Keratinocyte (primary cell): ENCODE results near the gene CEP295NL. TPM values are rescaled to one million over a fixed set of nuclear protein-coding genes. Genes with fewer than 3 reads are reported as not detected.

ENCODE experiments used
- DNase-seq: peaks from one replicate; pipeline ENCODE4 v3.0.0-alpha.2; 2011; ENCODE audit warnings: low read depth, missing footprints, low spot score
- FAIRE-seq: peaks from 2 replicates; lab custom pipeline; 2011; peaks lifted over from hg19 to GRCh38; lab: Jason Lieb, UNC
- H2AFZ ChIP-seq: 2 replicates; pipeline ENCODE4 v1.6.0; 2012; ENCODE audit warnings: low read length, control low read depth, inconsistent platforms; ENCODE audit not compliant: control insufficient read depth
- H3K27ac ChIP-seq: 2 replicates; pipeline ENCODE4 v1.5.1; 2011; ENCODE audit warnings: low read length; ENCODE audit not compliant: control insufficient read depth, insufficient read depth
- H3K27me3 ChIP-seq: 3 replicates; pipeline ENCODE4 v1.6.0; 2011; ENCODE audit warnings: low read length; ENCODE audit not compliant: control insufficient read depth, insufficient read depth; ENCODE audit errors: extremely low read depth
- H3K36me3 ChIP-seq, 2 experiments: 2 replicates in 1 of 2; 3 replicates in 1 of 2; pipeline ENCODE4 v1.5.1; 2011; ENCODE audit warnings: low read length in 2 of 2, mild to moderate bottlenecking in 1 of 2; ENCODE audit not compliant: control insufficient read depth in 2 of 2, insufficient read depth in 2 of 2; ENCODE audit errors: extremely low read depth in 1 of 2
- H3K4me1 ChIP-seq: 3 replicates; pipeline ENCODE4 v1.5.1; 2011; ENCODE audit warnings: low read length; ENCODE audit not compliant: control insufficient read depth, insufficient read depth; ENCODE audit errors: extremely low read depth
- H3K4me2 ChIP-seq: 3 replicates; pipeline ENCODE4 v1.6.0; 2011; ENCODE audit warnings: low read depth, low read length; ENCODE audit not compliant: control insufficient read depth, insufficient read depth; ENCODE audit errors: extremely low read depth
- H3K4me3 ChIP-seq, 3 experiments: fragments of 200-600 bp in 1 of 3; sonication (generic) in 1 of 3; 2 replicates in 2 of 3; 3 replicates in 1 of 3; pipeline ENCODE4 v1.5.1; 2011 to 2016; ENCODE audit warnings: low read length in 3 of 3, mild to moderate bottlenecking in 3 of 3, control low read depth in 2 of 3, inconsistent platforms in 1 of 3, low read depth in 1 of 3, mixed read lengths in 1 of 3, mixed run types in 1 of 3, moderate library complexity in 1 of 3; ENCODE audit not compliant: control insufficient read depth in 2 of 3, insufficient read depth in 2 of 3; ENCODE audit errors: extremely low read depth in 1 of 3
- H3K79me2 ChIP-seq: 2 replicates; pipeline ENCODE4 v1.6.0; 2012; ENCODE audit warnings: low read length; ENCODE audit not compliant: control insufficient read depth, insufficient read depth
- H3K9ac ChIP-seq: 3 replicates; pipeline ENCODE4 v1.6.0; 2011; ENCODE audit warnings: low read length; ENCODE audit not compliant: control insufficient read depth, insufficient read depth; ENCODE audit errors: extremely low read depth
- H3K9me1 ChIP-seq: 3 replicates; pipeline ENCODE4 v1.6.0; 2011; ENCODE audit warnings: low read length; ENCODE audit not compliant: control insufficient read depth, insufficient read depth; ENCODE audit errors: extremely low read depth
- H3K9me3 ChIP-seq: 2 replicates; pipeline ENCODE4 v1.5.1; 2012; ENCODE audit warnings: low read depth, low read length; ENCODE audit not compliant: control insufficient read depth
- H4K20me1 ChIP-seq: 3 replicates; pipeline ENCODE4 v1.6.0; 2011; ENCODE audit warnings: low read length; ENCODE audit not compliant: control insufficient read depth, insufficient read depth; ENCODE audit errors: extremely low read depth
- EZH2 ChIP-seq: IDR thresholded peaks from one replicate; pipeline ENCODE4 v1.6.1; 2012; ENCODE audit warnings: inconsistent platforms, mild to moderate bottlenecking, low read length, moderate library complexity
- dilution Hi-C: fragments of 300-500 bp; cut with MboI; formaldehyde crosslinking; loops from one replicate; pipeline ENCODE4 v1.7.0; 2020; ENCODE audit warnings: low sequenced_read_pairs; ENCODE audit not compliant: extremely low pct_ligation_motif_present
- polyA plus RNA-seq, 5 experiments: library from polyadenylated mRNA; depleted of rRNA in 3 of 5; stranded (reverse) in 3 of 5; stranded (forward) in 1 of 5; unstranded in 1 of 5; fragments of >200 nt; gene quantifications; 1 replicate in 1 of 5; 2 replicates in 3 of 5; 3 replicates in 1 of 5; pipeline versions ENCODE4 v1.2.1 to v1.2.3, GENCODE V29; 2011 to 2012; ENCODE audit warnings: missing spikeins in 2 of 5, low read depth in 1 of 5, low replicate concordance in 1 of 5
- TF ChIP-seq, protein P1 (sequence below), 3 experiments: IDR thresholded peaks in 1 of 3; conservative IDR thresholded peaks in 1 of 3; optimal IDR thresholded peaks in 1 of 3; 2 replicates in 2 of 3; 3 replicates in 1 of 3; pipeline versions ENCODE3 to v1.5.1; 2011; ENCODE audit warnings: low read length in 3 of 3, mild to moderate bottlenecking in 3 of 3, moderate library complexity in 2 of 3, control low read depth in 1 of 3, inconsistent platforms in 1 of 3; ENCODE audit not compliant: insufficient read depth in 2 of 3; ENCODE audit errors: extremely low read depth in 1 of 3

The CEP295NL gene
- polyA plus RNA-seq, 1 donor (not counting 4 experiments of a cell fraction or from before 2014, with no cell fraction given) = not detected

DNA sequence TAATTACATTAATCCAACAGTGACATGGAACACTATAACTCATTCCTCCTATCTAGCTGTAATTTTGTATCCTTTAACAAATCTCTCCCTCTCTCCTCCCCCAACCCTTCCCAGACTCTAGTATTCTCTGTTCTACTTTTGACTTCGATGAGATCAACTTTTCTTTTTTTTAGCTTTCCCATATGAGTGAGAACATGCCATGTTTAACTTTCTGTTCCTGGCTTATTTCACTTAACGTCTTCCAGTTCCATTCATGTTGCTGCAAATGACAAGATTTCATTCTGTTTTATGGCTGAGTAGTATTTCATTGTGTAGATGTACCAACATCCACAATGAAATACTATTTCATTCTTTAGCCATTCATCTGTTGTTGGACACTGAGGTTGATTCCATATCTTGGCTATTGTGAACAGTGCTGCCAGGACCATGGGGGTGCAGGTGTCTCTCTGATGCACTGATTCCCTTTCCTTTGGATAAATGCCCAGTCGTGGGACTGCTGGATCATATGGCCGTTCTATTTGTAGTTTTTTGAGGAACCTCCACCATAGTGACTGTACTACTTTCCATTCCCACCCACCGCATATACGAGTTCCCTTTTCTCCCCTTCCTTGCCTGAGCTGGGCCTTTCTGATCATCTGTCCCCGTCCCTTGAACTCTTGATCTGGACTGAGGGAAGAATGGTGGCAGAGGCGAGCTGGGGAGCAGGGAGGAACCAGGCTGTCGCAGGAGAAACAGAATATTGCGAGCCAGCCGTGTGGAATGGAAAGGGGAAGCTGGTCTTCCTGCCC is 7.7 kb upstream of the CEP295NL start:
- Histone ChIP-seq H3K79me2 (no peaks in the 10 kb centered on the region), H3K4me3 (no peak overlapping the region), H3K9ac (no peak overlapping the region), H4K20me1 (no peaks in the 10 kb centered on the region), H3K4me2 (no peak overlapping the region), H3K27ac (no peak overlapping the region), H3K27me3 (no peaks in the 10 kb centered on the region), H3K9me1 (no peaks in the 10 kb centered on the region), H3K36me3 (no peaks in the 10 kb centered on the region), H2AFZ (no peak overlapping the region), H3K9me3 (no peaks in the 10 kb centered on the region), H3K4me1 (peaks cover 1% of the 10 kb centered on the region)
- dilution Hi-C loops = no loop called here
- DNase-seq (no peak), FAIRE-seq (no peak)
- TF ChIP-seq, protein P1, sequence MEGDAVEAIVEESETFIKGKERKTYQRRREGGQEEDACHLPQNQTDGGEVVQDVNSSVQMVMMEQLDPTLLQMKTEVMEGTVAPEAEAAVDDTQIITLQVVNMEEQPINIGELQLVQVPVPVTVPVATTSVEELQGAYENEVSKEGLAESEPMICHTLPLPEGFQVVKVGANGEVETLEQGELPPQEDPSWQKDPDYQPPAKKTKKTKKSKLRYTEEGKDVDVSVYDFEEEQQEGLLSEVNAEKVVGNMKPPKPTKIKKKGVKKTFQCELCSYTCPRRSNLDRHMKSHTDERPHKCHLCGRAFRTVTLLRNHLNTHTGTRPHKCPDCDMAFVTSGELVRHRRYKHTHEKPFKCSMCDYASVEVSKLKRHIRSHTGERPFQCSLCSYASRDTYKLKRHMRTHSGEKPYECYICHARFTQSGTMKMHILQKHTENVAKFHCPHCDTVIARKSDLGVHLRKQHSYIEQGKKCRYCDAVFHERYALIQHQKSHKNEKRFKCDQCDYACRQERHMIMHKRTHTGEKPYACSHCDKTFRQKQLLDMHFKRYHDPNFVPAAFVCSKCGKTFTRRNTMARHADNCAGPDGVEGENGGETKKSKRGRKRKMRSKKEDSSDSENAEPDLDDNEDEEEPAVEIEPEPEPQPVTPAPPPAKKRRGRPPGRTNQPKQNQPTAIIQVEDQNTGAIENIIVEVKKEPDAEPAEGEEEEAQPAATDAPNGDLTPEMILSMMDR (optimal IDR thresholded peaks at IDR 0.05 in 1 of 3, IDR thresholded peaks at IDR 0.05 in 1 of 3, conservative IDR thresholded peaks at IDR 0.05 in 1 of 3; ENCODE audit: extremely low read depth in 1 of 3, insufficient read depth in 2 of 3, low read length in 3 of 3) = no peak
- no peak for TF ChIP-seq EZH2

DNA sequence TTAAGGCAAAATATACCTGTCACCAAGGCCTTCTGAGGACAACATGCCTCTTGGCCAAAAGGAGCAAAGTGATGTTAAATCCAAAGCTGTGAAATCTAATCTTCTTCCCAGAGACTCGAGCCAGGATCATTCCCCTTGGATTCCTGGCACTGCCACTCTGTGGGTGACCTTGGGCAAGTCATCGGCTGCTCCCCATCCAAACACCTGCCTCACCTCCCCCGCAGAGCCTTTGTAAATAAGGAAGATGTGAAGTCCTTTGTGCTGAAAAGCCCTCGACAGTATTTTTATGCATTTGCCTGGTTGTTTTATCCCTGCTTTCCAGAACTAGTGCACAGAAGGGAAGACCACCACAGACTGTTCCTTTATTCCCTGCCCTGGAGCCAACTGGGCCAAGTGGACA is 5.4 kb upstream of the CEP295NL start:
- Histone ChIP-seq H3K27ac (no peak overlapping the region), H3K9ac (no peak overlapping the region), H3K4me3 (no peak overlapping the region), H3K4me2 (no peak overlapping the region), H4K20me1 (no peaks in the 10 kb centered on the region), H3K36me3 (no peaks in the 10 kb centered on the region), H3K9me1 (no peaks in the 10 kb centered on the region), H3K79me2 (no peaks in the 10 kb centered on the region), H3K9me3 (no peaks in the 10 kb centered on the region), H2AFZ (no peak overlapping the region), H3K4me1 (no peaks in the 10 kb centered on the region), H3K27me3 (peaks cover 4% of the 10 kb centered on the region)
- TF ChIP-seq EZH2 = no peak
- TF ChIP-seq, protein P1 (optimal IDR thresholded peaks at IDR 0.05 in 1 of 3, IDR thresholded peaks at IDR 0.05 in 1 of 3, conservative IDR thresholded peaks at IDR 0.05 in 1 of 3; ENCODE audit: extremely low read depth in 1 of 3, insufficient read depth in 2 of 3, low read length in 3 of 3) = no peak
- dilution Hi-C loops = no loop called here
- DNase-seq = no peak
- no peak for FAIRE-seq
